ENCODE results near the gene HCK.

HCK gene

DNA sequence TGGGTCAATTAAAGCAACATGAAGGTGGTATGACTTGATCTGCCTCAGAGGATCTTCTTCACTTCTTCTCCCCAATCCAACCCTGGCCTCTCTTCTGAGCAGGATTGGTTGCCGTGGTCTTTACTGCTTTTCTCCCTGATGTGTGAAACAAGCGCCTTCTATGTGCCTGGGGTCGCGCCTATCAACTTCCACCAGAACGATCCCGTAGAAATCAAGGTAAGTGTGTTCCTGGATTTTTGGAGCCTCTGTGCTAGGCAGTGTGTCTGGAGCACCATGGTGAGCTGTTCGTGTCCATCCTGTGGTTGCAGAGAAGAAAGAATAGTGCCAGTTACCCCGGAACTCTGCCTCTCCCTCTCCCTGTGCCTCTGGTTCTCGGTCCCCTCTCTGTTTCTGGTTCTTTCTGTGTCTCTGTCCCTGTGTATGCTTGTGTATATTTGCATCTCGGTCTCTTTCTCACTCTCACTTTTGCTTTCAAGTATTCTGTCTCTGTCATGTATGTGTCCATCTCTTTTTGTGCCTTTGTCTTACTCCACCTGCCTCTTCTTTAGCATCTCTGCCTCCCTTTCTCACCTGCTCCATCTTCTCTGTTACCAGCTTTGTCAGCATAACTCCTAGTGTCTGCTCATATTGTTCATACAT is 81.0 kb downstream of the HCK start:
- DNase-seq, result no peak

DNA sequence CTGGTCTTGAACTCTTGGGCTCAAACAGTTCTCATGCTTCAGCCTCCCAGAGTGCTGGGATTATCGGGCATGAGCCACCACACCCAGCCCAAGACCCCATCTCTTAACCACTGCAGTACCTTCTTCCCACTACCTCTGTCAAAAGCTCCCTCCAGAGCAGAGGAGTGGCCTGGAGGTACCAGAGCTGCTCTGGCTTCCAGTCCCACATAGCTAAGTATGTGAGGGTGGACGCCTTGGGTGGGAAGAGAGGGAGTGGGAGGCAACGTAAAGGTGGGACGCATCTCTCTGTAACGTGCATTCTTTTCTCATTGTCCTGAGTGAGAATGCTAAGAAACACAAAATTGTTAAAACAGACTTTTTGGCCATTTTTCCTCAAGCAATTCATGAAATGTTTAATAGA is 82.0 kb downstream of the HCK start:
- no peak for DNase-seq

DNA sequence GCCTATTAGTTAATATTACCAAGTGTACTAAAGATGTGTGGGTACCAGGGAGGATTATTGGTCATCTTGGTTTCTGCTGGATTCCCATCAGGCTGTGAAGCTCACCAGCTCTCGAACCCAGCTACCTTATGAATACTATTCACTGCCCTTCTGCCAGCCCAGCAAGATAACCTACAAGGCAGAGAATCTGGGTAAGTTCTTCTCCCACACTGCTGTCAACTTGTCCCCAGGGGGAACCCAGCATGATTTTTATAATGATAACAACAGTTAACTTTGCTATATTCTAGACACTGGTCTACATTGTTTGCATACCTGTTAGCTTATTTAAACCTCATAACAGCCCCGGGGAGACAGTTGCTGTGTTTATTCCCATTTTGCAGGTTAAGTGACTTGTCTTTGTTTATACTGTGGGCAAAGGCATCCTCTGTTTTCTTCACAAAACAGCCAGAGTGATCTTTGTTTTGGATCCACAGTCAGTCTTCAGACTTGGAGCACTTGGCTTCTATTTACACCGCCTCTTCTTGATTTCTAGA is 84.0 kb downstream of the HCK start:
- DNase-seq, result no peak

DNA sequence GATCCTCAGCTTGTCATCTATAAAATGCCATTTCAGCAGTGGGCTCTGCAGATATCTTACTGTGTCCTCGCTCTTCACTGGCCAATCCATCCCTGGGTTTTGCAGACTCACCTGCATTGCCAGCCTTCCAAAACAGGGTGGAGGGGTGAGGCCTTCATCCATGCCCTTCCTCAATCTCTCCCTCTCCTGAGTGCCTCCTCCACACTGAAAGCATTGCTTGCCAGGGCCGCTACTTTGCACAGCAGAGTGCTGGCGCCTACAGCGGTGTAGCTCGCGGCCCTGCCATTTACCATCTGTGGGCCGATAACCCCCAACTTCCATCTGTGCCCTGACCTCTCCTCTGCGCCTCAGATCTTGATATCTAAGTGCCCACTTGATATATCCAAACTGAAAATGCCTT is 86.9 kb downstream of the HCK start:
- DNase-seq, result no peak

DNA sequence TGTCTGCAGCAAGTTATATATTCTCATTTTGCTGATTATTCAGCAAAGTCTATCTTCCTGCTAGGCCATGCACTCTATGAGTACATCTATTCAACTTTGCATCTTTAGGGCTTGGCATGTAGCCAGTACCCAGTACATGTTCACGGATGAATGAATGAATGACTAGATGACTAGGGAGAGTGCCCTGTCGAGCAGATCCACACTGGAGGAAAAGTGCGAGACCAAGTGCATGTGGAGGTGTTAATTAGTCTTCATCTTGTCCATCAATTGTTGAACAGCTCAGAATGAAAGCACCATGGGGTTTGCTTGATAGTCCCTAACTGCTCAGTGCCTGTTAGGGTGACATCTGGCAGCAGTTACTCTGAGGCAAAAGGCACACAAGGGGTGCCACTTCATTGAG is 87.9 kb downstream of the HCK start:
- DNase-seq, result no peak

DNA sequence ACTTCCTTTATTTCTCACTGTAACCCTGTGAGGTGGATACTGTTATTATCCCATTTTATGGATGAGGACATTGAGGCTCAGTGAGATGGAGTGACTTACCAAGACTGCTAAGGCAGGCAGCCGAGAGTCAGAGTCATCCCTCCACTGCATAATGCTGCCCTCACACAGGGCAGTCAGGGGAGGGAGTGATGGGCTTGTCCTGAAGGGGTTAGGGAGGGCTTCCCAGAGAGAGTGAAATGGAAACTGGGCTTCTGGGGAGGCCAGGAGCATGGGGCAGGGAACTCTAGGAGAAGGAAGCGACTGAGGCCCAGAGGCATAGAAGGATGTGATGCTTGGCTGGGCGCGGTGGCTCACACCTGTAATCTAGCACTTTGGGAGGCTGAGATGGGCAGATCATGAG is 88.6 kb downstream of the HCK start:
- DNase-seq, result no peak

DNA sequence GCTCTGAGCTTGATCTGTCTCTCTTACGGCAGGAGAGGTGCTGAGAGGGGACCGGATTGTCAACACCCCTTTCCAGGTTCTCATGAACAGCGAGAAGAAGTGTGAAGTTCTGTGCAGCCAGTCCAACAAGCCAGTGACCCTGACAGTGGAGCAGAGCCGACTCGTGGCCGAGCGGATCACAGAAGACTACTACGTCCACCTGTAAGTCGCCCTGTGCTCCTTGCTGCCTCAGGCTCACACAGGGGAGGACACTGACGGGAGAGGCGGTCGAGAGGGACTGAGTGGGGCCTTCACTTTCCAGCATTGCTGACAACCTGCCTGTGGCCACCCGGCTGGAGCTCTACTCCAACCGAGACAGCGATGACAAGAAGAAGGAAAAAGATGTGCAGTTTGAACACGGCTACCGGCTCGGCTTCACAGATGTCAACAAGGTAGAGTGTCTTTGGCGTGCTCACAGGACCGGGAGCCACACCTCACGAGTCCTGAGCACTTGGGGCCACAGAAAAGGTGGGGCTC is 89.5 kb downstream of the HCK start:
- no peak for DNase-seq

DNA sequence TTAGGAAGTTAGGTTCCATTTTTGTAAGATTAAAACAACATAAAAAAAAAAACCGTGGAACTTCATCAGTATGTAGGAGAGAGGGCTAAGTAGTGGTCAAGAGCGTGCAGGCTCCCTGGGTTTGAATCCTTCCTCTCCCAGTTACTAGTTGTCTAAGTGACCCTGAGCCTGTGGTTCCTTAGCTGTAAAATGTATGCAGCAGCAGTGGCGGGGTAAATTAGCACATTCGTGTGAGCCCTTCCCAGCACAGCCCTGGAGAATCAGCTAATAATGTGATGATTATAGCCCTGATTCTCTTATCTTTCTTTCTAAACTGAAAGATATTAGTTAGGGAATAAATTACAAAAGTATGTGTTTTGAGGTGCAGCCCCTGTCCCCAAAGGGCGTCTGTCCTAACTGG is 90.0 kb downstream of the HCK start:
- no peak for DNase-seq

DNA sequence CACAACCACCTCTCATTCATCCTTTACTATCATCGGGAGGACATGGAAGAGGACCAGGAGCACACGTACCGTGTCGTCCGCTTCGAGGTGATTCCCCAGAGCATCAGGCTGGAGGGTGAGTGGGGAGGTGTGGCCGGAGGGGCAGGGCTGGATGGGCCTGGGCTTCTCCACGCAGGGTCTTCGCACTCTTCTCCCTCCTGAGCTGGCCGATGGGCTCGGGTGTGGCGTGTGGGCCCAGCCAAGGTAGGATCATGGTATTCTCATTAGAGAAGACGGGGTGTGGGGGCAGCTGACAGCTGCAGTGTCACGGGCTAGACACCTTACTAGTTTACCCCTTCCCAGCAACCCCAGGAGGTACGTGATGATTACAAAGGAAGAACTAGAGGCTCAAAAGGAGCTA is 90.9 kb downstream of the HCK start:
- no peak for DNase-seq

DNA sequence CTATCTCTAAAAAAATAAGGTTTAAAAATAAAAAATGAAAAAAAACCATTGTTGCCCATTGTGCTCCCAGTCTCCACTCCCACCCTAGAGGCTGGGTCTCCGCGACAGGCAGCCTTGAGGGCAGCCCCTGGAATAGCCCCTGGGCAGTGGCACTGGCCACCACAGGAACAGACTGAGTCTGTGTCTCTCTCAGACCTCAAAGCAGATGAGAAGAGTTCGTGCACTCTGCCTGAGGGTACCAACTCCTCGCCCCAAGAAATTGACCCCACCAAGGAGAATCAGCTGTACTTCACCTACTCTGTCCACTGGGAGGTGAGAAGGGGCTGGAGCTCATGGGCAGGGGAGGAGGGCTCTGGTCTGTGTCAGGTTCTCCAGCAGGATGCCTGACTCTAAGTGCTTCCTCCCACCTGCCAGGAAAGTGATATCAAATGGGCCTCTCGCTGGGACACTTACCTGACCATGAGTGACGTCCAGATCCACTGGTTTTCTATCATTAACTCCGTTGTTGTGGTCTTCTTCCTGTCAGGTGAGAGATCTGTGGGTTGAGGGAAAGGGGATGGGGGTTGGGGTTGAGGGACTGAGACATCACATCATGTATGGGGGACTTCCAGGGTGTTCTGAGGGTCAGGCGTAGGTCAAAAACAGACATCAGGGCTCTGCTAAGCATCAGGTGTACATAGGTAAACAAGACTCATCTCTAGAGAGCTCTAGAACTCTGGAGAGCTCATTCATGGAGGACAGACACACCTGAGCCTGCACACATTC is 93.0 kb downstream of the HCK start:
- no peak for DNase-seq

DNA sequence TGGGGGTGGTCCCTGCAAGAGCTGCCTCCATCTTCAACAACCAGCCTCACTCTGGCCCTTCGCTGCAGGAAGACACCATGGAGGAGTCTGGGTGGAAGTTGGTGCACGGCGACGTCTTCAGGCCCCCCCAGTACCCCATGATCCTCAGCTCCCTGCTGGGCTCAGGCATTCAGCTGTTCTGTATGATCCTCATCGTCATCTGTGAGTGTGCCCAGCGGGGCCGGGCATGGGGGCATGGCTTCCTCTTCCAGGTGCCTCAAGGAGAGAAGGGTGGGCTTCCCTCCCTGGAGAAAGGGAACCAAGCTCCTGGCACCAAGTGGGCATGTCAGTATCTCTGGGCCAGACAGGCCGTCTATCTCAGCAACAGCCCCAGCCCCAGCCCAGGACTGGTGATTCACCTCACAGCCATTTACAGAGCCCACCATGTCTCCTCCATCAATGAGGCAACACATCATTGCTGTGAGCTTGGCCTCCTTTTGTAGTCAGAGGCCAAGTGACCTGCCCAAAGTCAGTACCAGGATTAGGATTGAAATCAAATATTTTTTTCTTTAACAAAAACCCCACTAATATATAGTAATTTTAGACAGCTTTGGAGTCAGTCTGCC is 97.6 kb downstream of the HCK start:
- no peak for DNase-seq

DNA sequence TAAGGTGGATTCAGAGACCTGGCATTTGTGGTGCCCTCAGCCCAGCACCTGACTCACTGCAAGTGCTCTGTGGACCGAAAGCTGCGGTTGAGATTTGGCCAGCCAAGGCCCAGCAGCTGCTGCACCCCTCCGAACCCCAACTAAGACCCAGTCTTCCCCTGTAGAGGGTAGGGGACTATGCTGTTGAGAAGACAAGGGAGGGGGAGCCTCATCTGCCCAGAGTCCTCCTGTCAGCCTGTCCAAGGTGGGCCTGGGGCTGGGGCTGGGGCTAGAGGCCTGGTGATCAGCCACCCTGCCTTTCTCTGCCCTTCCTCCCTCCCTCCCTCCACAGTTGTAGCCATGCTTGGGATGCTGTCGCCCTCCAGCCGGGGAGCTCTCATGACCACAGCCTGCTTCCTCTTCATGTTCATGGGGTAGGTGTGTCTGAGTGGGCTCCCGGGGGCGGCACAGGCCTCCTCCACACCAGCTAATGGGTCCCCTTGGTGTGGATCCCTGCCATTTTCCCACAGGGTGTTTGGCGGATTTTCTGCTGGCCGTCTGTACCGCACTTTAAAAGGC is 98.3 kb downstream of the HCK start:
- DNase-seq, result no peak
